HEK293T (cell line): ENCODE results near the gene ASAP2.

Experiments used
- ARNT ChIP-seq: fragments of 450-650 bp; IDR thresholded peaks from 2 replicates; pipeline ENCODE4 v1.6.1; 2017; ENCODE audit warnings: mild to moderate bottlenecking
- BHLHE40 ChIP-seq: fragments of 450-650 bp; IDR thresholded peaks from 2 replicates; pipeline ENCODE4 v1.6.1; 2016; ENCODE audit warnings: mild to moderate bottlenecking, moderate library complexity, borderline replicate concordance
- ELF4 ChIP-seq: fragments of 450-650 bp; IDR thresholded peaks from 2 replicates; pipeline ENCODE4 v1.6.1; 2017; ENCODE audit warnings: antibody characterized with exemption
- NFRKB ChIP-seq: fragments of 450-650 bp; IDR thresholded peaks from 2 replicates; pipeline ENCODE4 v1.6.1; 2016; ENCODE audit warnings: mild to moderate bottlenecking, moderate library complexity
- ZNF384 ChIP-seq: fragments of 450-650 bp; IDR thresholded peaks from 2 replicates; pipeline ENCODE4 v1.6.1; 2016

DNA sequence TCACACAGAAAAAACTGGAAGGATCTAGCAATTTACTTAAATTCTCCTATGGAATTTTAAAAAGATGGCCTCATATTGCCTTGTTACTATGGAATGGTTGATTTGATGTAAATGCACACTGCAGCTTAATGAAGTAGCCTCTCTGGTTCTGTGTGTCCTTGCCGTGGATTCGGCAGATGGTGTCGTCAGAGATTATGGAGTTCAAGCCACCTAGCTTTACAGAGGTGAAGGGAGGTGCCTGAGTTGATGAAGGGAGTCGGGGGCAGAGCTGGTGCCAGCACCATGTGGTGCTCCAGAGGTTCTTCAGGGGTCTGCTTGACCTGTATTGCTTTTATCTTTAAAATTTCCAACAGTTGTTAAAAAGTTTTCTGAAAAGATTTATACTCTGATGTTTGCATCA lies 48.8 kb downstream of the ASAP2 start:
- TF ChIP-seq BHLHE40 (no peak), ELF4 (no peak), ZNF384 (no peak), NFRKB (no peak), ARNT (no peak)
